HepG2 (cell line): ENCODE measurements around the gene H6PD. TPM values are rescaled to one million over a fixed set of nuclear protein-coding genes. Genes with fewer than 3 reads are reported as not detected.

Source experiments
- ATAC-seq: fragments of 200-7000 bp; cut with Tn5 transposase; 3 replicates; pipeline ENCODE4 v1.9.1; 2020; ENCODE audit warnings: mild to moderate bottlenecking, moderate library complexity
- BruUV-seq: library from RNA; stranded (reverse); fragments of 400-500 nt; replicated peaks from 2 replicates; lab custom pipeline; 2021; lab: Mats Ljungman, UMichigan
- CTCF ChIA-PET: fragments of 300-600 bp; formaldehyde crosslinking; extraction: SDS; loops from one replicate; lab custom pipeline; 2021; ENCODE audit warnings: low total read pairs, inconsistent platforms, low intra/inter-chr PET ratio; lab: Yijun Ruan, JAX
- POLR2A ChIA-PET: fragments of 350-600 bp; sonication (Branson Sonifier 250); formaldehyde crosslinking; loops from one replicate; lab custom pipeline; 2020; ENCODE audit warnings: antibody characterized with exemption, inconsistent platforms; lab: Yijun Ruan, JAX
- DNase-seq: peaks from one replicate; pipeline ENCODE4 v3.0.0-alpha.2; 2015; ENCODE audit warnings: low spot score
- FAIRE-seq: peaks from 3 replicates; lab custom pipeline; 2011; peaks lifted over from hg19 to GRCh38; lab: Jason Lieb, UNC
- H2AFZ ChIP-seq: one replicate; pipeline ENCODE4 v1.6.1; 2011; ENCODE audit warnings: low read length, inconsistent platforms
- H3K27ac ChIP-seq: fragments of 300-600 bp; 3 replicates; pipeline ENCODE4 v1.8.0; 2011; ENCODE audit warnings: mixed run types, mild to moderate bottlenecking, mixed read lengths, low read length, inconsistent platforms; ENCODE audit not compliant: insufficient read depth; ENCODE audit errors: extremely low read length
- H3K27me3 ChIP-seq, 2 experiments: fragments of 200-600 bp in 1 of 2; 2 replicates in 1 of 2; 3 replicates in 1 of 2; pipeline versions ENCODE4 v1.6.0 to v1.8.0; 2011; ENCODE audit warnings: low read length in 2 of 2, mild to moderate bottlenecking in 2 of 2, moderate library complexity in 2 of 2, inconsistent platforms in 1 of 2; ENCODE audit not compliant: insufficient read depth in 2 of 2, control insufficient read depth in 1 of 2
- H3K36me3 ChIP-seq, 2 experiments: fragments of 200-600 bp in 1 of 2; replicated peaks in 1 of 2; 2 replicates in 1 of 2; 3 replicates in 1 of 2; pipeline versions ENCODE4 v1.5.1 to v1.8.0; 2011; ENCODE audit warnings: low read length in 2 of 2, inconsistent platforms in 1 of 2; ENCODE audit not compliant: insufficient read depth in 2 of 2, control insufficient read depth in 1 of 2
- H3K4me1 ChIP-seq: 2 replicates; pipeline ENCODE4 v1.5.1; 2012; ENCODE audit warnings: low read length, inconsistent platforms; ENCODE audit not compliant: insufficient read depth
- H3K4me2 ChIP-seq: 2 replicates; pipeline ENCODE4 v1.6.0; 2011; ENCODE audit warnings: low read depth, low read length, inconsistent platforms
- H3K4me3 ChIP-seq, 3 experiments: fragments of 200-600 bp in 1 of 3; sonication (generic), shearing (Covaris generic) in 1 of 3; replicated peaks in 1 of 3; 2 replicates each; pipeline ENCODE4 v1.5.1; 2011 to 2016; ENCODE audit warnings: low read length in 3 of 3, inconsistent platforms in 2 of 3, low read depth in 2 of 3, mild to moderate bottlenecking in 2 of 3, control low read depth in 1 of 3, mixed read lengths in 1 of 3; ENCODE audit not compliant: insufficient read depth in 1 of 3
- H3K79me2 ChIP-seq: one replicate; pipeline ENCODE4 v1.6.1; 2011; ENCODE audit warnings: low read length, inconsistent platforms; ENCODE audit not compliant: insufficient read depth
- H3K9ac ChIP-seq: 2 replicates; pipeline ENCODE4 v1.6.0; 2011; ENCODE audit warnings: mild to moderate bottlenecking, low read depth, low read length, inconsistent platforms; ENCODE audit not compliant: insufficient read depth
- H3K9me3 ChIP-seq: 2 replicates; pipeline ENCODE4 v1.5.1; 2012; ENCODE audit warnings: mild to moderate bottlenecking, low read length
- H4K20me1 ChIP-seq: 2 replicates; pipeline ENCODE4 v1.6.0; 2011; ENCODE audit warnings: inconsistent platforms, mild to moderate bottlenecking, low read length, moderate library complexity; ENCODE audit not compliant: insufficient read depth
- EED ChIP-seq: sonication (generic); formaldehyde crosslinking; IDR thresholded peaks from 2 replicates; pipeline ENCODE4 v1.5.0; 2020; ENCODE audit warnings: mild to moderate bottlenecking, missing genetic modification reagents
- HNRNPL ChIP-seq: fragments of 200-400 bp; formaldehyde crosslinking; IDR thresholded peaks from 2 replicates; pipeline ENCODE4 v1.6.1; 2017; ENCODE audit warnings: mild to moderate bottlenecking, low read depth, low read length
- SETDB1 ChIP-seq: sonication (generic); formaldehyde crosslinking; IDR thresholded peaks from 2 replicates; pipeline ENCODE4 v1.5.1; 2020; ENCODE audit warnings: missing genetic modification reagents, mild to moderate bottlenecking, borderline replicate concordance
- SRF ChIP-seq: IDR thresholded peaks from 2 replicates; pipeline ENCODE4 v1.6.1; 2011; ENCODE audit warnings: mild to moderate bottlenecking, low read depth, low read length, moderate library complexity
- TOPORS ChIP-seq: sonication (generic); formaldehyde crosslinking; IDR thresholded peaks from 2 replicates; pipeline ENCODE4 v1.8.0; 2023; ENCODE audit warnings: mild to moderate bottlenecking, missing genetic modification reagents
- ZMAT5 ChIP-seq: sonication (generic); formaldehyde crosslinking; IDR thresholded peaks from 2 replicates; pipeline ENCODE4 v1.5.0; 2020; ENCODE audit warnings: mild to moderate bottlenecking, low read depth, missing genetic modification reagents, borderline replicate concordance
- WGBS: methylation state at CpG from one replicate; pipeline ENCODE4 v1.1.6; 2017; ENCODE audit warnings: low lambda C conversion rate; 5-methylcytosine and 5-hydroxymethylcytosine counted together
- in situ Hi-C: cut with HindIII; loops from 2 replicates; pipeline ENCODE4 v1.10.0; 2017; ENCODE audit warnings: low pct_unique_long_range_greater_than_20kb; ENCODE audit not compliant: extremely low pct_ligation_motif_present
- intact Hi-C: fragments of 100-400 bp; cut with micrococcal nuclease; formaldehyde crosslinking; loops from one replicate; pipeline ENCODE4 v1.10.0; 2022; ENCODE audit not compliant: unreplicated experiment
- polyA plus RNA-seq, 8 experiments: library from polyadenylated mRNA; depleted of rRNA in 3 of 8; stranded (reverse) in 7 of 8; unstranded in 1 of 8; fragments of >200 nt; fragmentation: Illumina TruSeq in 4 of 8; extraction: Trizol in 4 of 8; gene quantifications; 2 replicates each; pipeline versions ENCODE4 v1.2.1 to v1.2.3, GENCODE V29; 2011 to 2016; ENCODE audit warnings: low read depth in 4 of 8, missing spikeins in 1 of 8, mixed read lengths in 1 of 8; ENCODE audit not compliant: insufficient read depth in 1 of 8
- total RNA-seq, 5 experiments: library from RNA; depleted of rRNA; stranded (reverse); fragments of >200 nt; fragmentation: Illumina TruSeq; extraction: Trizol; gene quantifications; 2 replicates each; pipeline ENCODE4 v1.2.3, GENCODE V29; 2016; ENCODE audit warnings: low read depth in 1 of 5

H6PD gene
- total and polyA plus RNA-seq, 2 of the 13 experiments (the other 11 are each of a cell fraction or from before 2014, with no cell fraction given) = 9.3 to 14.1 TPM

- 0 out of 2 replicates have a peak, but pooled peaks have one; percentile 54 for TF ChIP-seq HNRNPL
- TF ChIP-seq ZMAT5 = no peak
Observed at GRCh38 chr1:9275567-9276034, 41.0 kb downstream of the H6PD start (continued).

- Histone ChIP-seq H3K79me2 (no peaks in the 10 kb centered on the region), H3K36me3 (no peaks in the 10 kb centered on the region), H4K20me1 (no peaks in the 10 kb centered on the region)
- TF ChIP-seq EED (CRISPR knock-in tag) (no peak), SETDB1 (no peak), TOPORS (no peak), SRF (no peak)
- TF ChIP-seq, all 625 proteins: peak for 0
- H3K4me3 ChIP-seq = no peak overlapping the region
- DNase-seq (no peak), FAIRE-seq (no peak), ATAC-seq (no peak)
- H3K4me1 ChIP-seq = peaks cover 48% of the 10 kb centered on the region
- H3K9ac ChIP-seq = no peak overlapping the region
- H3K27ac ChIP-seq = no peak overlapping the region
- H2AFZ ChIP-seq = no peak overlapping the region
- no peak overlapping the region for H3K4me2 ChIP-seq
- H3K9me3 ChIP-seq = no peaks in the 10 kb centered on the region
- CTCF ChIA-PET = no interaction called here
- BruUV-seq = no TSS peak
- POLR2A ChIA-PET = interaction anchor here (1.5 kb wide), 1 partner anchor 11 kb away, joined by 5 read pairs; no protein-coding TSS in a partner anchor
- intact Hi-C loops = no loop called here
- in situ Hi-C loops = no loop called here
- WGBS = 76% methylated on average over 5 of the region's 5 CpGs
- no peaks in the 10 kb centered on the region for H3K27me3 ChIP-seq
Observed at GRCh38 chr1:9278116-9278515, 43.5 kb downstream of the H6PD start.
